Ecto neural progenitor cell (in vitro differentiated cells): ENCODE measurements around the gene TENM4.

Experiments
- DNase-seq: peaks from one replicate; pipeline ENCODE4 v3.0.0-alpha.2; 2018; ENCODE audit warnings: low spot score

Gene TENM4

GRCh38 chr11:79294845-79295731 lies 145.7 kb downstream of the TENM4 start:
- DNase-seq: no peak

GRCh38 chr11:79291948-79292347 lies 148.9 kb downstream of the TENM4 start:
- DNase-seq: no peak

GRCh38 chr11:79290761-79291160 lies 150.1 kb downstream of the TENM4 start:
- DNase-seq: no peak

GRCh38 chr11:79287952-79288351 lies 152.9 kb downstream of the TENM4 start:
- no peak for DNase-seq

GRCh38 chr11:79285756-79286155 lies 155.1 kb downstream of the TENM4 start:
- no peak for DNase-seq

- no peak for DNase-seq
Measured at GRCh38 chr11:79276736-79277325, 164.0 kb downstream of the TENM4 start.

GRCh38 chr11:79274636-79275331 lies 166.0 kb downstream of the TENM4 start:
- no peak for DNase-seq

- DNase-seq: no peak
Measured at GRCh38 chr11:79273781-79274180, 167.0 kb downstream of the TENM4 start.

- no peak for DNase-seq
Measured at GRCh38 chr11:79269611-79270307, 171.1 kb downstream of the TENM4 start.

- DNase-seq: no peak
Measured at GRCh38 chr11:79266396-79266795, 174.4 kb downstream of the TENM4 start.

- DNase-seq: no peak
Measured at GRCh38 chr11:79265756-79266322, 175.0 kb downstream of the TENM4 start.

- DNase-seq: no peak
Measured at GRCh38 chr11:79264284-79264683, 176.5 kb downstream of the TENM4 start.

- no peak for DNase-seq
Measured at GRCh38 chr11:79263001-79263400, 177.8 kb downstream of the TENM4 start.

- no peak for DNase-seq
Measured at GRCh38 chr11:79262221-79262620, 178.6 kb downstream of the TENM4 start.

GRCh38 chr11:79261684-79262083 lies 179.1 kb downstream of the TENM4 start:
- DNase-seq: no peak

GRCh38 chr11:79259800-79260199 lies 181.0 kb downstream of the TENM4 start:
- no peak for DNase-seq

- DNase-seq: no peak
Measured at GRCh38 chr11:79258576-79258975, 182.3 kb downstream of the TENM4 start.

- no peak for DNase-seq
Measured at GRCh38 chr11:79255965-79256364, 184.9 kb downstream of the TENM4 start.

- no peak for DNase-seq
Measured at GRCh38 chr11:79253280-79253679, 187.6 kb downstream of the TENM4 start.

- no peak for DNase-seq
Measured at GRCh38 chr11:79249295-79249993, 191.4 kb downstream of the TENM4 start.

GRCh38 chr11:79244798-79245197 lies 196.0 kb downstream of the TENM4 start:
- DNase-seq: no peak
